Type B pancreatic cell (in vitro differentiated cells): ENCODE measurements around the gene APAF1. TPM values are rescaled to one million over a fixed set of nuclear protein-coding genes. Genes with fewer than 3 reads are reported as not detected.

Experiments used
- DNase-seq: peaks from one replicate; pipeline ENCODE4 v3.0.0; 2021; ENCODE audit warnings: mixed read lengths; ENCODE audit not compliant: unreplicated experiment; ENCODE audit errors: extremely low spot score
- H3K27ac Mint-ChIP-seq: 2 replicates; pipeline ENCODE4 v1.8.0; 2021; ENCODE audit warnings: mild to moderate bottlenecking, mixed read lengths
- H3K27me3 Mint-ChIP-seq: 2 replicates; pipeline ENCODE4 v1.8.0; 2021; ENCODE audit warnings: mixed read lengths
- H3K36me3 Mint-ChIP-seq: 2 replicates; pipeline ENCODE4 v1.8.0; 2021; ENCODE audit warnings: mixed read lengths
- H3K4me1 Mint-ChIP-seq: one replicate; pipeline ENCODE4 v1.8.0; 2021; ENCODE audit warnings: mixed read lengths; ENCODE audit not compliant: unreplicated experiment
- H3K4me3 Mint-ChIP-seq: 2 replicates; pipeline ENCODE4 v1.8.0; 2021; ENCODE audit warnings: mild to moderate bottlenecking, mixed read lengths
- H3K9me3 Mint-ChIP-seq: 2 replicates; pipeline ENCODE4 v1.8.0; 2021; ENCODE audit warnings: mixed read lengths
- total RNA-seq: library from RNA; stranded (reverse); gene quantifications from 2 replicates; pipeline ENCODE4 v1.2.1, GENCODE V29; 2021; ENCODE audit warnings: low replicate concordance
- TF ChIP-seq, protein P1 (sequence below): fragments of 200-600 bp; sonication (generic); conservative IDR thresholded peaks from 2 replicates; pipeline ENCODE4 v1.5.0; 2021; ENCODE audit warnings: antibody characterized with exemption, mild to moderate bottlenecking

APAF1 gene
- total RNA-seq, 1 donor from 2014 or later = 21.7 TPM

DNA sequence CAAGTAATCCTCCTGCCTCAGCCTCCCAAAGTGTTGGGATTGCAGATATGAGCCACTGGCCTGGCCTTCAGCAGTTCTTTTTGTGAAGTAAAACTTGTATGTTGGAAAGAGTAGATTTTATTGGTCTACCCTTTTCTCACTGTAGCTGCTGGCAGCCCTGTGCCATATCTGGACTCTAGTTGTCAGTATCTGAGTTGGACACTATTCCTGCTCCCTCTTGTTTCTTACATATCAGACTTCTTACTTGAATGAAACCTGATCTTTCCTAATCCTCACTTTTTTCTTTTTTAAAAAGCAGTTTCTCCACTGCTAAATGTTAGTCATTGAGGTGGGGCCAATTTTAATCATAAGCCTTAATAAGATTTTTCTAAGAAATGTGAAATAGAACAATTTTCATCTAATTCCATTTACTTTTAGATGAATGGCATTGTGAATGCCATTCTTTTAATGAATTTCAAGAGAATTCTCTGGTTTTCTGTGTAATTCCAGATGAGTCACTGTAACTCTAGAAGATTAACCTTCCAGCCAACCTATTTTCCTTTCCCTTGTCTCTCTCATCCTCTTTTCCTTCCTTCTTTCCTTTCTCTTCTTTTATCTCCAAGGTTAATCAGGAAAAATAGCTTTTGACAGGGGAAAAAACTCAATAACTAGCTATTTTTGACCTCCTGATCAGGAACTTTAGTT, 88.7 kb downstream of the APAF1 start:
- Mint-ChIP-seq H3K27ac (no peak overlapping the region), H3K27me3 (no peaks in the 10 kb centered on the region), H3K36me3 (peaks cover 22% of the 10 kb centered on the region), H3K4me1 (peaks cover 13% of the 10 kb centered on the region), H3K9me3 (no peaks in the 10 kb centered on the region), H3K4me3 (no peak overlapping the region)
- TF ChIP-seq, protein P1, sequence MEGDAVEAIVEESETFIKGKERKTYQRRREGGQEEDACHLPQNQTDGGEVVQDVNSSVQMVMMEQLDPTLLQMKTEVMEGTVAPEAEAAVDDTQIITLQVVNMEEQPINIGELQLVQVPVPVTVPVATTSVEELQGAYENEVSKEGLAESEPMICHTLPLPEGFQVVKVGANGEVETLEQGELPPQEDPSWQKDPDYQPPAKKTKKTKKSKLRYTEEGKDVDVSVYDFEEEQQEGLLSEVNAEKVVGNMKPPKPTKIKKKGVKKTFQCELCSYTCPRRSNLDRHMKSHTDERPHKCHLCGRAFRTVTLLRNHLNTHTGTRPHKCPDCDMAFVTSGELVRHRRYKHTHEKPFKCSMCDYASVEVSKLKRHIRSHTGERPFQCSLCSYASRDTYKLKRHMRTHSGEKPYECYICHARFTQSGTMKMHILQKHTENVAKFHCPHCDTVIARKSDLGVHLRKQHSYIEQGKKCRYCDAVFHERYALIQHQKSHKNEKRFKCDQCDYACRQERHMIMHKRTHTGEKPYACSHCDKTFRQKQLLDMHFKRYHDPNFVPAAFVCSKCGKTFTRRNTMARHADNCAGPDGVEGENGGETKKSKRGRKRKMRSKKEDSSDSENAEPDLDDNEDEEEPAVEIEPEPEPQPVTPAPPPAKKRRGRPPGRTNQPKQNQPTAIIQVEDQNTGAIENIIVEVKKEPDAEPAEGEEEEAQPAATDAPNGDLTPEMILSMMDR = no peak
- no peak for DNase-seq

DNA sequence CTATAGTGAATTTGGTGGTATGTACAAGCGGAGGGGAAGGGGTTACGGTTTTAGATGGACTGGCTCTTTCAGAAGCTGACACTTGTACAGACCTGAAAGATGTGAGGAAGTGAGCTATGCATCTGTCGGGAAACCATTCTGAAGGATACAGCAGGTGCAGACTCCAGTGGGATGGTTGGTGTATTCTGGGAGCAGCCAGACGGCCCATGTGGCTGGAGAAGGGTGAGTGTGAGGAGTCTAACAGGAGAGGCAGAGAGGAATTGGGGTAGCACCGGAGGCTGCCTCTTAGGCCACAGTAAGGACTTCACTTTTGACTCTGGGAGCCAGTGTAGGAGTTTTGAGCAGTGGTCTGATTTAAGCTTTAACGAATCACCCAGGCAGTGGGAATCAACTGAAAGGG, 90.7 kb downstream of the APAF1 start:
- TF ChIP-seq, protein P1 = no peak
- Mint-ChIP-seq H3K4me3 (no peak overlapping the region), H3K36me3 (peaks cover 15% of the 10 kb centered on the region), H3K27ac (no peak overlapping the region), H3K27me3 (peaks cover 6% of the 10 kb centered on the region), H3K9me3 (no peaks in the 10 kb centered on the region), H3K4me1 (peaks cover 13% of the 10 kb centered on the region)
- DNase-seq = no peak

DNA sequence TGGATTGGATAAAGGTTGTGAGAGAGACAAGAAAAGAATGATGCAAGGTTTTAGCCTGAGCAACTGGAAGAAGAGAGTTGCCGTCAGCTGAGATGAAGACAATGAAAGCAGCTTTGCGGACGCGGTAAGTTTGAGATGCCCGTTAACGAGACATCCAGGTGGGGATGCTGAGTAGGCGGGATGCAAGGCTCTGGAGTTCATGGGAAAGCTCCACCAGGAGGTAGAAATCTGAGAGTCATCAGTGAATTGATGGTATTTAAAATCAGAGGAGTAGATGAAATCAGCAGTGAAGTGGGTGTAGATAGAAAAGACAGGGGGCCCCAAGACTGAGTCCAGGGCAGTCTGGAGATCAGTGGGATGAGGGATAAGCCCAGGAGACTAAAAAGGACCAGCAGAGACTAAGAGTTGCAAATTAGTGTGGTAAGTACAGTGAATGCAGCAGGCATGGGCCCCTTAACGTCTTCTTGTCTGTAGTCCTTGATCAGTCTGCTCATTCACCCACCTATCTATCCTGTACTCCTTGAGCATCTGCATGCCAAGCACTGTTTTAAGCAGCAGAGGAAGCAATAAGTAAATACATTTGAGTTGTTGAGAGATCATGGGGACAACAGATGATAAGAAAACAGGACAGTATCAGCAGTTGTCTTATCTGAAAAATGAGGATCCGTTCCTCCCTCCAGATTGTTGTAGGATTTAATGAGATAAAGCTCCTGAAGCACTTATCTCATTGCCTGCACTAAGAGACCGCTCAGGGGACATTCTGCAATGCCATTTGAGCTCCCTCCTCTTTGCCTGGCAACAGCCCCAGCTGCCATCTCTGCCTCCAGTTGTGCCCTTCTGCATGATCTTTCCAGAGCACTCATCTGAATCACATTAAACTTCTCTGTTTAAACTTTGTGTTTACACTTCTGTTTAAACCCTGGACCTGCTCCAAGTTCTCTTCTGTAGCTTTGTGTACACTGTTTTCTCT, 91.5 kb downstream of the APAF1 start:
- Mint-ChIP-seq H3K27ac (no peak overlapping the region), H3K36me3 (peaks cover 15% of the 10 kb centered on the region), H3K27me3 (peaks cover 10% of the 10 kb centered on the region), H3K9me3 (no peaks in the 10 kb centered on the region), H3K4me3 (no peak overlapping the region), H3K4me1 (peaks cover 13% of the 10 kb centered on the region)
- DNase-seq = no peak
- TF ChIP-seq, protein P1 = no peak

DNA sequence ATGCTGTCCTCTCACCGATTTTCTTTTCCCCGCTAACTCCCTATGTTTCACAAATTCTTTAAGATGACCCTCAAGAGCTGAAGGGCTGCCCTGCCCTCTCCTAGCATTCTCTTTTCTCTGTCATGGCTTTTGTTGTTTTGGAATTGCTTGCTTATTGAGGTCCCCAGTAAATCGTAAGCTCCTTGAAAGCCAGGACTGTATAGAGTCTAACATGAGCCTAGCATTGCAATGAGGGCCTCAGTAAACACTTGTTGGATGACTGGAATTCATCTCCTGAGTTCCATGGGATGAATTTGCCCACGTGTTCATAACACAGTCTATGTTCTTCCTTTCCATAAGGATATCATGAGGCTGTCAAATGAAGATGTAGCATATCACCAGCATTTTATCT, 92.2 kb downstream of the APAF1 start:
- no peak for DNase-seq
- Mint-ChIP-seq H3K36me3 (peaks cover 15% of the 10 kb centered on the region), H3K27me3 (peaks cover 16% of the 10 kb centered on the region), H3K4me1 (peaks cover 16% of the 10 kb centered on the region), H3K27ac (no peak overlapping the region), H3K9me3 (no peaks in the 10 kb centered on the region), H3K4me3 (no peak overlapping the region)
- TF ChIP-seq, protein P1 = no peak

DNA sequence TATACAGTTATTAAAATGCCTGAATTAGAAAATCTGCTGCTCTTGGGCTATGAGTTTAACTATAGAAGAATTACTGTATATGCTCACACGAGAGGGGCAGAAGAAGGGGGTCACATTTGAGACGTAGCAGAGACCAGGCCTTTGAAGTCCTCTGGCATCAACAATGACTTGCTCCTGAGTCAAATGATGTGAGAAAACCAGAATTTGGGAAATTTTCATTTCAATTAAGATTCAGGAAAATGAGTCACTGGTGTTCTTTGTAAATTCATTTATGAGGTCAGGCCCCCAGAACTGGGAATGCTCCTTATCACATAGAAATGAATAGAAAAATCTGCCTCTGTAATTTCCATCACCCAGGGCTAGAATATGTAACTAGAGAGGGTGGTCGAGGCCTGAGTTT, 92.9 kb downstream of the APAF1 start:
- Mint-ChIP-seq H3K9me3 (no peaks in the 10 kb centered on the region), H3K27ac (no peak overlapping the region), H3K36me3 (peaks cover 15% of the 10 kb centered on the region), H3K27me3 (peaks cover 16% of the 10 kb centered on the region), H3K4me1 (peaks cover 16% of the 10 kb centered on the region), H3K4me3 (no peak overlapping the region)
- no peak for DNase-seq
- TF ChIP-seq, protein P1 = no peak
